Panc1 (cell line): ENCODE measurements around the gene LAMC3.

Experiments
- CTCF ChIP-seq: fragments of 450-650 bp; IDR thresholded peaks from 2 replicates; pipeline ENCODE4 v1.5.1; 2017; ENCODE audit warnings: mild to moderate bottlenecking
- POLR2AphosphoS5 ChIP-seq: IDR thresholded peaks from 2 replicates; pipeline ENCODE4 v1.6.1; 2012; ENCODE audit warnings: mild to moderate bottlenecking, low read depth, low read length, moderate library complexity
- REST ChIP-seq, 2 experiments: IDR thresholded peaks; 2 replicates each; pipeline ENCODE4 v1.6.1; 2011 to 2012; ENCODE audit warnings: low read depth in 2 of 2, control low read depth in 1 of 2, low read length in 1 of 2, mild to moderate bottlenecking in 1 of 2, moderate library complexity in 1 of 2; ENCODE audit not compliant: insufficient read depth in 1 of 2
- SIN3A ChIP-seq: IDR thresholded peaks from 2 replicates; pipeline ENCODE4 v1.6.1; 2012; ENCODE audit warnings: low read depth, mild to moderate bottlenecking, low read length, moderate library complexity, borderline replicate concordance; ENCODE audit not compliant: insufficient read depth
- TCF7L2 ChIP-seq: IDR thresholded peaks from 2 replicates; pipeline ENCODE4 v1.6.1; 2011; ENCODE audit warnings: mild to moderate bottlenecking, low read depth, low read length, inconsistent platforms

GRCh38 chr9:130963916-130964315 lies 45.1 kb upstream of the LAMC3 start:
- TF ChIP-seq CTCF (no peak), POLR2AphosphoS5 (no peak), REST (IDR thresholded peaks at IDR 0.05; ENCODE audit: insufficient read depth in 1 of 2, low read depth in 2 of 2, low read length in 1 of 2) (no peak), SIN3A (no peak), TCF7L2 (no peak)
